Ovary (tissue), 3 donors: ENCODE results near the gene NTRK2.

Source experiments
- CTCF ChIP-seq, 3 donors: fragments of 450-650 bp in 2 of 3; fragments of 200-600 bp in 1 of 3; IDR thresholded peaks; one replicate each; pipeline versions ENCODE4 v1.5.1 to v1.8.0; 2016 to 2022; ENCODE audit warnings: antibody characterized with exemption in 3 of 3, mild to moderate bottlenecking in 1 of 3
- EP300 ChIP-seq: sonication (generic); formaldehyde crosslinking; IDR thresholded peaks from one replicate; pipeline ENCODE4 v1.6.1; 2017; ENCODE audit warnings: antibody characterized with exemption
- POLR2A ChIP-seq: fragments of 450-650 bp; IDR thresholded peaks from one replicate; pipeline ENCODE4 v1.6.1; 2017; ENCODE audit warnings: antibody characterized with exemption, mild to moderate bottlenecking, moderate library complexity
- donor health status: DM: no; HTN: no; CAD: no.

DNA sequence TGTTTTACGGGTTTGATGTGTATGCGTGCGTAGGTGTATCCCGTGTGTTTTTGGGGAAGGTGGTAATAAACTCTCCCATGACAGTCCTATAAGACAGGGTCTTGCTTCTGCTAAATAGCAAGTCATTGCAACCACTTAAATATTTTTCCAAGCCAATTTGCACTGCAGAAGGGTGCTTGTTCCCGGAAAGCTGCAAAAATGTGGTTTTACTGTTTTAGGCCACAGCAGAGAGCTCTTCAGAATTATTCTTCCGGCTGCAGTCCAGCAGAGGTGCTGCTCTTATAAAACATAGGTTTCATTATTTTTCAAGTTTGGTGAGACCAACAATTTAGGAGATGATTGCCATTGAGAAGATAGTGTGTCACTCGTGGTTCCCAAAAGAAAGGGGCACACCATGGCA is 192.8 kb downstream of the NTRK2 start:
- TF ChIP-seq POLR2A = no peak
- no peak for TF ChIP-seq EP300
- no peak for TF ChIP-seq CTCF (IDR thresholded peaks at IDR 0.05)
